HFFc6 (cell line): Measurements from ENCODE around the gene IQGAP2. TPM values are rescaled to one million over a fixed set of nuclear protein-coding genes. Genes with fewer than 3 reads are reported as not detected.

ENCODE experiments used
- DNase-seq: peaks from one replicate; pipeline ENCODE4 v3.0.0-alpha.2; 2018
- H3K27ac Mint-ChIP-seq: 2 replicates; pipeline ENCODE4 v1.8.0; 2020; ENCODE audit warnings: mild to moderate bottlenecking, mixed read lengths
- H3K27me3 Mint-ChIP-seq: 2 replicates; pipeline ENCODE4 v1.8.0; 2021; ENCODE audit warnings: mild to moderate bottlenecking, moderate library complexity, mixed read lengths; ENCODE audit not compliant: insufficient read depth
- H3K36me3 Mint-ChIP-seq: 2 replicates; pipeline ENCODE4 v1.8.0; 2021; ENCODE audit warnings: low read depth, mixed read lengths
- H3K4me1 Mint-ChIP-seq: 2 replicates; pipeline ENCODE4 v1.8.0; 2020; ENCODE audit warnings: low read depth, mixed read lengths
- H3K4me3 Mint-ChIP-seq: 2 replicates; pipeline ENCODE4 v1.8.0; 2020; ENCODE audit warnings: mild to moderate bottlenecking, moderate library complexity, mixed read lengths
- H3K9me3 Mint-ChIP-seq: 2 replicates; pipeline ENCODE4 v1.8.0; 2020; ENCODE audit warnings: mild to moderate bottlenecking, mixed read lengths
- total RNA-seq, 6 experiments: library from RNA; stranded (reverse); fragmentation: NEBNext Ultra II Directional; extraction: Animal tissue kit (Norgen Biotek cat#: 25700); gene quantifications; 2 replicates in 1 of 6; 3 replicates in 5 of 6; pipeline ENCODE4 v1.2.3, GENCODE V29; 2021
- TF ChIP-seq, protein P1 (sequence below): fragments of 200-600 bp; sonication (generic); IDR thresholded peaks from 2 replicates; pipeline ENCODE4 v1.5.0; 2021; ENCODE audit warnings: antibody characterized with exemption, mild to moderate bottlenecking

Gene IQGAP2
- total RNA-seq, 6 experiments from 2014 or later = 0.09 to 0.47 (median 0.21) TPM; not detected in 1

GRCh38 chr5:76401801-76402250, 1.3 kb upstream of the IQGAP2 start:
- no peak overlapping the region for H3K27ac Mint-ChIP-seq

GRCh38 chr5:76402251-76402885, 717 bp upstream of the IQGAP2 start:
- no peak for DNase-seq
- peak overlapping the region; percentile 86 for H3K4me3 Mint-ChIP-seq
- peaks cover 12% of the 10 kb centered on the region; the same call in 1 of the 2 replicates for H3K4me1 Mint-ChIP-seq
- H3K27me3 Mint-ChIP-seq = peaks cover 44% of the 10 kb centered on the region
- no peaks in the 10 kb centered on the region for H3K36me3 Mint-ChIP-seq
- H3K27ac Mint-ChIP-seq = no peak overlapping the region
- TF ChIP-seq, protein P1, sequence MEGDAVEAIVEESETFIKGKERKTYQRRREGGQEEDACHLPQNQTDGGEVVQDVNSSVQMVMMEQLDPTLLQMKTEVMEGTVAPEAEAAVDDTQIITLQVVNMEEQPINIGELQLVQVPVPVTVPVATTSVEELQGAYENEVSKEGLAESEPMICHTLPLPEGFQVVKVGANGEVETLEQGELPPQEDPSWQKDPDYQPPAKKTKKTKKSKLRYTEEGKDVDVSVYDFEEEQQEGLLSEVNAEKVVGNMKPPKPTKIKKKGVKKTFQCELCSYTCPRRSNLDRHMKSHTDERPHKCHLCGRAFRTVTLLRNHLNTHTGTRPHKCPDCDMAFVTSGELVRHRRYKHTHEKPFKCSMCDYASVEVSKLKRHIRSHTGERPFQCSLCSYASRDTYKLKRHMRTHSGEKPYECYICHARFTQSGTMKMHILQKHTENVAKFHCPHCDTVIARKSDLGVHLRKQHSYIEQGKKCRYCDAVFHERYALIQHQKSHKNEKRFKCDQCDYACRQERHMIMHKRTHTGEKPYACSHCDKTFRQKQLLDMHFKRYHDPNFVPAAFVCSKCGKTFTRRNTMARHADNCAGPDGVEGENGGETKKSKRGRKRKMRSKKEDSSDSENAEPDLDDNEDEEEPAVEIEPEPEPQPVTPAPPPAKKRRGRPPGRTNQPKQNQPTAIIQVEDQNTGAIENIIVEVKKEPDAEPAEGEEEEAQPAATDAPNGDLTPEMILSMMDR = no peak
- no peaks in the 10 kb centered on the region for H3K9me3 Mint-ChIP-seq

More at GRCh38 chr5:76401801-76402250, 1.3 kb upstream of the IQGAP2 start:
- TF ChIP-seq, protein P1 = no peak
- H3K36me3 Mint-ChIP-seq = no peaks in the 10 kb centered on the region
- no peak for DNase-seq
- H3K4me3 Mint-ChIP-seq = no peak overlapping the region
- H3K4me1 Mint-ChIP-seq = peaks cover 12% of the 10 kb centered on the region; the same call in 1 of the 2 replicates
- peaks cover 38% of the 10 kb centered on the region for H3K27me3 Mint-ChIP-seq
- H3K9me3 Mint-ChIP-seq = no peaks in the 10 kb centered on the region

DNA sequence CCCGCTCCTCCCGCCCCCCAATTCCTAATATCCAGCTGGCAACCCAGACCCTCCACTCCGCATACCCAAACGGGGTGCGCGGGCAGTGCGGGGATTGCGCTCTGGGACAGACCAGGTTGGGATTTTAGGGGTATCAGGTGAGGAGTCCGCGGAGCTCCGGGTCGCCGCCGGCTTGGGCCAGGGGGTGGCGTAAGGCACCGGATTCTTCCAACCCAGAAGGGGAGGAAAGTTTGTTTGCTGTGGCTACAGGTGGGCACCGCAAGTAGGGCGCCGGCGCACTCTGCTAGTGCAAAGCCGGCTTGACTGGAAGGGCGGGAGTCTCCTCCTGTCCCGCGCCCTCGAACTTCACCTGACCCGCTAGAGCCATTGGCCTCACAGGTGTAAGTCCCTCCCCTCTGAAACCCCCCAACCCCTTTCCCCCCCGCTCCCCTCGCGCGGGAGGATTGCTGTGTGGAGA, 709 bp downstream of the IQGAP2 start:
- Mint-ChIP-seq H3K36me3 (no peaks in the 10 kb centered on the region), H3K9me3 (no peaks in the 10 kb centered on the region), H3K27me3 (peaks cover 47% of the 10 kb centered on the region), H3K27ac (no peak overlapping the region), H3K4me1 (peaks cover 12% of the 10 kb centered on the region; the same call in 1 of the 2 replicates), H3K4me3 (no peak overlapping the region; the same call in 1 of the 2 replicates)
- no peak for DNase-seq
- TF ChIP-seq, protein P1 = no peak

DNA sequence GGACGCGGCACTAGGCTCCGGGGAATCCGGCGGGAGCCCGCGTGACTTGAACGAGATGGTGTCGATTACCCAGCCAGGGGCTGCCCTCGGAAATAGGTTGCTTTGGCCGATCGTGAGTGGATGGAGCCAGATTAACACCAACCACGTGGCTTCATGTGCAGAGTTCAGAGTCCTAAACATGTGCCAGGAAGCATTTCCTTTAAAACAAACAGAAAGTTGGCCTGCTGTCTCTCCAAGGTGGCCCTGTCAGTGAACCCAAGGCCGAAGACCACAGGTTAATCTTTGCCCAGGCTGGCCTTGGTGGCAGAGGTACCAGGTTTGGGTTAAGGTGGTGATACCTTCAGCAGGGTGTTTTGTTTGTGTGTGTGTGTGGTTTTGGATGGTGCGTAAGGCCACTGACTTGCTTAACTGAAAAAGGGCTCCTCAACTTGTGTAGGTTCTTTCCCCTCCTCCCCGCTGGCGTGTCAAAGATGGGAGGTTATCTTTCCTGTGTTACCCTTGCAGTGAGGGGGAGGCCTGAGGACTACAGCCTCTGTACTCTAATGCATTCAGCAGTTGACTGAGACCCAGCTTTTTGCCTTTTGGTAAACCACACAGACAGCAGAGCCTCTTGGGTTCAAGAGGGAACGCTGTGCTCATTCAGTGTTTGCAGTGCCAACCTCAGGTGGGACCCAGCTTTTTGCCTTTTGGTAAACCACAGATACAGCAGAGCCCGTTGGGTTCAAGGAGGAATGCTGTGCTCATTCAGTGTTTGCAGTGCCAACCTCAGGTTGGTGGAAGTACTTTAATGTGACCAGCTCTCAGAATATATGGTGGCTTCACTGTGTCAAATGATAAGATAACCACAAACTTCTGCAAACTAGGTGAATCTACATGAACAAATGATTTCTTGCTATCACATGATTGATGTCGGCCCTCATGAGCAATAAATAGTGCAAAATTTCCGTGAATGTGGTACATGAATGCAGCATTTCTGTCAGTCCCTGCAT, 1.4 kb downstream of the IQGAP2 start:
- peaks cover 47% of the 10 kb centered on the region for H3K27me3 Mint-ChIP-seq
- H3K9me3 Mint-ChIP-seq = no peaks in the 10 kb centered on the region
- no peaks in the 10 kb centered on the region for H3K36me3 Mint-ChIP-seq
- TF ChIP-seq, protein P1 = no peak
- DNase-seq = no peak
- H3K4me3 Mint-ChIP-seq = no peak overlapping the region
- no peak overlapping the region for H3K27ac Mint-ChIP-seq
- H3K4me1 Mint-ChIP-seq = peaks cover 12% of the 10 kb centered on the region; the same call in 1 of the 2 replicates

DNA sequence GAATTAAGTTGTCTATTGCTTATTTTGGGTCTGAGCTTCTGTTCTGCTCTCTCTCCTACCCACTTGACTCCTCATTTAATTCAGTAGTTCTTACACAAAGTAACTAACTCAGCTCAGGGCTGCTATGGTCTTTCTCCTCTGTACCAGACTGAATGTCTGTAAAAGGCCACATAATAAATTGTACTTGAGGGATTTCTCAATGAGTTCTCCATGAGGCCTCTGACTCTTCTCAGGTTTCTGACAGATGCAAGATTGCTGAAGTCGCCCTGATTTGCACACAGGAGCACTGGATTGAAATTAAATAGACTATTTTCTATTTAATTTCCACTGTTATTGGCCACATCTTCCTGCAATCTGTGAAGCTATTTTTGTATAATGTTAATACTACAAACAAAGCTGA, 2.9 kb downstream of the IQGAP2 start:
- TF ChIP-seq, protein P1 = no peak
- Mint-ChIP-seq H3K9me3 (no peaks in the 10 kb centered on the region), H3K27me3 (peaks cover 46% of the 10 kb centered on the region), H3K36me3 (no peaks in the 10 kb centered on the region), H3K4me3 (no peak overlapping the region), H3K27ac (no peak overlapping the region), H3K4me1 (peaks cover 12% of the 10 kb centered on the region; the same call in 1 of the 2 replicates)
- DNase-seq = no peak
